AG20443 (cell line): Measurements from ENCODE around the gene RCHY1.
"Not testable (repeated sequence)": the region's sequence is repeated elsewhere in the genome, so short reads cannot be mapped to it uniquely, and the experiment has no call there.

Experiments
- DNase-seq: peaks from one replicate; pipeline ENCODE4 v3.0.0; 2012; ENCODE audit warnings: low spot score, mixed read lengths

Gene RCHY1

DNA sequence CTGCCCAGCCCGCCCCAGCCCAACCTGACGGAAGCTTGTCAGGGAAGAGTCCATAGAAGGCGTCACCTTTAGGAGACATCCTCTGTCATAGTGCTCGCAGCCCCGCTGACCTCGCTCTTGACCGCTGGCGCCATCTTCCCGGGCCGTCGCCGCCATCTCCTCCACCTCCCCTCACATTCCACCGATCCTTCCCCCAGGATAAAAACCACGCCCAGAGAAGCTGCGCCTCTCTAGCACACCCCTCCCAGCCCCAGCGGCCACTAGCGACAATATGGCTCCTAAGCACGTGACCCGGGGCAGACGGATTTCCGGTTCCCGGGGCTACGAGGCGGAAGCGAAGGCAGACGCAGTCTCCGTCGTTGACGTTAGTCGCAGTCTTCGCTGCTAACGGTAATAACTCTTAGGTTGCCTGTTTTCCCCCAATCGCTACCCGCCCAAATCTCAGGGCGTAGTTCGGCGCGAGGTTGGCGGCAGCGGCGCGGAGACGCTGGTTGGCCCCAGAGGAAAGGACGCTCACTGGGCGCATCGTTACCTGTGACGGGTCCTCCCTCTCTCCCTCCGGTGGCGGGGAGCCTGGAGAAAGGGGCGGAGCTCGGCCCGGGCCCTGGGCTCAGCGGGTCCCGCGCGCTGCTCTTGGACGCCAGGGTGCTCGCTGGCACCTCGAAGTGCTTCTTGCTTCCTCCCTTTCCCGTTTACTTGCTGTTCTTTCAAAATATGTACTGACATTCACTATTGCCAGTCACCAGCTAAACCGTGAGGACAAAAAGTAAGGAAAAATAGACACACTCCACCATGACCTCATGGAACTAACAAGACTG, at the start of gene RCHY1, which contains the start of gene THAP6:
Gene RCHY1, minus strand, starts transcription at position 273 of the 818 bp plus-strand sequence. Its CDS starts 117 bp downstream, at position 156.
Gene THAP6, plus strand, starts transcription at position 343 of the 818 bp plus-strand sequence. CDS start 980 bp downstream, outside the sequence.
- peak; percentile 95 for DNase-seq

DNA sequence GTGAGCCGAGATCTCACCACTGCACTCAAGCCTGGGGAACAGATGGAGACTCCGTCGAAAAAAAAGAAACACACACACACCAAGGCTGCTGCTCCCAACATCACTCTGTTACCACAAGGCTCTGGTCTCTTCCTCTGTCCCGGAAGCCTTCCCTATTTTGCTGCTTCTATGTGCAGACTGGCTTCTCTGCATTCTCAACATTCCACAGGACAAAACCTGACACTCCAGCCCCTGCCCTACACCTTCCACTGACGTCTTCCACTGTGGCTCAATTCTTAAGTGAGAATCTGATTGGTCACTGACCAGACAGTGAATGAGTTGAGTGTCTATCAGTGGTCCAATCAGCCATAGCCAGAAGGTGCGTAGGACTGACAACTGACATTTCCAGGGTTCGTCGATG, 47.6 kb upstream of the RCHY1 start:
- no peak for DNase-seq

DNA sequence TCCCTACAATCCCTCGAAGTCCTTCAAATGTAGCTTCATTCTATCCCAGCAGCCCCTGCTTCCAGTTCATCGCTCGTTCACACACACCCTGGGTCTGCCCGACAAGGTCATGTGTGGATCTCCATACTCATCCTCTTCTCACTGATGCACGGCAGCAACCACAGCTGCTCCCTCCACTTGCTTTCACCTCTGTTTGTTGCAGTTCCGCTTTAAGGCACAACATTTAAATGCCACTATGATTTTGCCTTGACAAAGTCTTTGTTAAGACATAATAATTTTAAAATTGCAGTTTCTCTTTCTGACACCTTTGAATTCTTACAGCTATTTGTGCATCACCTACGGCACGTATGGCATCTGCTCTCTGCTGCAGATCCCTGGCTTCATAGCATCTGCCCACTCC, 43.5 kb upstream of the RCHY1 start:
- no peak for DNase-seq

DNA sequence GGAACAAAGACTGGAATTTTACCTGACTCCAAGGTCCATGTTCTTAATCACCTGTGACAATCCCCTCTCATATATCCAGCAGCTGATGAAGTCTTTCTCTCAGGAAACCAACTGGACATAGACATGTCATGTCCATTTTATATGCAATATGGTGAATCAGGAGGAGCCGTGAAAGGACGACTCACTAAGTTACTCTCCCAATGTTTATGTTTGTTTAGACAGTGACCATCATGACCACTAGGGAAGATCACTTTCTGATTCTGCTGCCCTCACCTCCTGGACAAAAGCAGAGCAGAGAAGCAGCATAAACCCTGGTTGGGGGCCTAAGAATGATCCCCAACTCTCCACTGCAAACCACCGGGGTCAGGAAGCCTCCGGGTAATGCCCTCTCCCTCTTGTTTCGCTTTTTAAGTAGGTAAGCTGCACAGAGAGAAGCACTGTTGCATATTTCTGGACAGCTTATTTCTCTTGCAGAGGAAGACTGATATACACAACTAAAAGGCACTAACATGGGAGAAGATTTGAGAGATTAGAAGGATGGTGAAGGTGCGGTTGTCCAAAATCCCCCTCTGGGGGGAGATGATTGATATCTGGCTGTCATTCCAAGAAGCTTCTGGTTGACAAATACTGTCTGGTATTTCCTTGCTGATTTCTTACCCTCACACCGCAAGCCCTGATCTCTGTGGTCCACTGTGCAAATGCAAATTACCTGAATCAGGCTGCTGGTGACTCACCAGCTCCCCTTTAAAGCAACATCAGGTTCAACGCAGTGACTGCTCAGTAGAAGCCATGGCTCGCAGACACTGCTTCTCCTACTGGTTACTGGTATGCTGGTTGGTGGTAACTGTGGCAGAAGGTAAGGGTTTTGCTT, 41.3 kb upstream of the RCHY1 start, which contains the start of gene ODAPH:
Gene ODAPH, plus strand, starts transcription at position 773 of the 871 bp plus-strand sequence. Its CDS starts 17 bp downstream, at position 790.
- no peak for DNase-seq

DNA sequence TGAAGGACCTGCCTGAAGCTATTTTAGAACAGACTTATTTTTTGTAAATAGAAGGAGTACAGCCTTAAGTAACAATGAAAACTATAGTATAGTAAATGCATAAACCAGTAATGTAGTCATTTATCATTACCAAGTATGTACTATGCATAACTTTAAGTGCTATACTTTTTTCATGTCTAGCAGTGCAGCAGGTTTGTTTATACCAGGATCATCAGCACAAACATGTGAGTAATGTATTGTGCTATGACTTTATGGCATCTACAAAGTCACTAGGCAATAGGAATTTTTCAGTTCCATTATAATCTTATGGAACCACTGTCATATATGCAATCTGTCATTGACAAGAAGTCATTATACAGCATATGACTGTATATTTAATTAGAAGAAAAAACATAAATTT, 38.2 kb upstream of the RCHY1 start:
- DNase-seq, result no peak

DNA sequence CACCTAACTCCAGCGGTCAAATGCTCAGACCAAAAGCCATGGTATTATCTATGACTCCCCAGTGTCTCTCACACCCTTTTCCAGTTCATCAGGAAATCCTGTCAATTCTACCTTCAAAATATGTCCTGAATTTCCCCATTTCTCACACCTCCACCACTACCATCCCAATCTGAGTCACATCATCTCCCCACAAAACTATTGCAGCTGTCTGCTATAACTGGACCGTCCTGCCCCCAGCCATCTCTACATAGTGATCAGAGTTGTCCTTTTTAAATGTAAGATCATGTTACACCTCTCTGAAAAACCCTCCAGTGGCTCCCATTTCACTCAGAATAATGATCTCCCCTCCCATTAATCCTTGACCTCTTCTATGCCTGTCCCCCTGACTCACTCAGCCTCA, 34.8 kb upstream of the RCHY1 start:
- DNase-seq, result no peak

DNA sequence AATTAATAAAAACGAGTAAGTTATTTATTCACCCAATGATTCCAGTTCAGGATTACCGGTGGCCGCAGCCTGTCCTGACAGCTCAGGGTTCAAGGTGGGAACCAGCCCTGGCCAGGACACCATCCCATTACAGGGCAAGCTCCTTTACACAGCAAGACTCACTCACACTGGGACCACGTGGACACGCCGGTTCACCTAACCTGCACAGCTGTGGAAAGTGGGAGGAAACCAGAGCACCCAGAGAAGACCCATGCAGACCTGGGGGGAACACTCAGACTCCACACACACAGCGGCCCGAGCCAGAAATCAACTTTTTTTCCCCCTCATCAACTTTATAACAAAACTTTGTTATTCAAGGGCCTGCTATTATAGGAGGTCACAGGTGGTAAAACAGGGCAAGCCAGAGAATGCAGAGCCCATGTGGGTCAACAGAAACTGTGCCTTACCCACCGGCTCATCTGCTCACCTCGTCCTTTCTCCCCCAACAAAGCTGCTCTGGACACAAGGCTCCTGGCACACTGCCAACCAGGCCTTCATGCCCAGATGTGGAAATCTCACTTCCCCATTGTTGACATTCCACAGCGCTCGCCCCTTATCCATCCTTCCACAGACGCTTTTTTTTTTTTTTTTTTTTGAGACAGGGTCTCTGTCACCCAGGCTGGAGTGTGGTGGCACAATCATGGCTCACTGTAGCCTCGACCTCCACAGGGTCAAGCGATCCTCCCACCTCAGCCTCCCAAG, 33.6 kb upstream of the RCHY1 start:
- no peak for DNase-seq

DNA sequence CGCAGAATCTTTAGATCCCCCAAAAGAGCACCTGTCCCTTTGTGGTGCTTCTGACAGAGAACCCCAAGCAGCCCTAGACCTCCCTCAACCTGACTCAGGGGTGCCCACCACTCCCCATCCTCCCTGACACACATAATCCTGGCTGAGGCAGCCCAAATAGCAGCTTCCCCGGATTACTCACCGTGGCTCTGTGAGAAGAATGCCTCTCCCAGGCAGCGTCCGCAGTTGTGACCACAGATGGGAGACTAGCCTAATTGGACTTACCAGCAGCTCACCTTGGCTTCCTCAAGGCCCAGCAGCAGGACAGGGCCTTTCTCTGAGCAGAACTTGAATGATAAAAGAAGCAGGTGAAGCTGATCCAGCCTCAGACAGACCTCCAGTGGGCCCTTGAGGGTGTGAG, 31.3 kb upstream of the RCHY1 start:
- DNase-seq, result peak; percentile 69

DNA sequence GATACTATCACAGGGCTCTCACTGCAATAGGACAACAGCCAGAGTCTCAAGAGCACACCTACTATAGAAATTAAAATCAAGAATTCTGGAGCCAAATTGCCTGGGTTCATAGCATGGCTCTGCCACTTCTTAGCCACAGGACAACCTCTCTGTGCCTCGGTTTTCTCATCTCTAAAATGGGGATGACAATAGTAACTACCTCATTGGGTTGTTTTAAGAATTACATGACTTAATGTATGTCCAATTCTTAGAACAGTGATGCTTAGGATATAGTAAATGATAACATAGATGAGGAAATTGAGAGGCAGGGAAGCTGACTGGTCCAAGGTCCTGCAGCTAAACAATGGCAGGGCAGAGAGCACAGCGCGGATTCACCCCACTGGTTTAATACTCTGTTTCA, 30.7 kb upstream of the RCHY1 start:
- DNase-seq, result no peak

DNA sequence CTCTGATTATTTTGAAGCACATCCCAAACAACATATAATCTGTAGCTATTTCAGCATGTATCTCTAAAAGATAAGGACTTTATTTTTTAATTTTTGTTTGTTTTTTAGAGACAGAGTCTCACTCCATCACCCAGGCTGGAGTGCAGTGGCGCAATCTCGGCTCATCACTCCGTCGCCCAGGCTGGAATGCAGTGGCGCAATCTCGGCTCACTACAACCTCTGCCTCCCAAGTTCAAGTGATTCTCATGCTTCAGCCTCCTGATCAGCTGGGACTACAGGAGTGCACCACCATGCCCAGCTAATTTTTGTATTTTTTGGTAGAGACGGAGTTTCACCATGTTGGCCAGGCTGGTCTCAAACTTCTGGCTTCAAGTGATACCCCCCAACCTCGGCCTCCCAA, 30.0 kb upstream of the RCHY1 start:
- not testable (repeated sequence) for DNase-seq

DNA sequence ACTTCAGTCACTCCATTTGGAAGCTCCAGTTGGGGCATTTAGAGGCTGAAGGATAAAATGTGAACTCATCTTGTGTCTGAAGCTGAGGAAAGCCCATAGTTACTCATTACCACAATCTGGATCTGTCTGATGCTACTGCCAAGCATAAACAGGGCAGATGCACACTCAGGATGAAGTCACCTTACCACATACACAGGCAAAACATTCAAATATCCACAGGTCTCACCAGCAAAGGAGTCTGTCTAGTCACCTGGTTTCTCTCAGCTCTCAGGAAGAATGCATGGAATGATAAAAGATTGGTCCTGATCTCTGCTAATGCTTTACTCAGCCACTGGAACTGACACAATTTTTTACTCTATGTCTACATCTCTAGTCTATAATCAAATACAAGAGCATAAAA, 28.6 kb upstream of the RCHY1 start:
- DNase-seq, result peak; percentile 62

DNA sequence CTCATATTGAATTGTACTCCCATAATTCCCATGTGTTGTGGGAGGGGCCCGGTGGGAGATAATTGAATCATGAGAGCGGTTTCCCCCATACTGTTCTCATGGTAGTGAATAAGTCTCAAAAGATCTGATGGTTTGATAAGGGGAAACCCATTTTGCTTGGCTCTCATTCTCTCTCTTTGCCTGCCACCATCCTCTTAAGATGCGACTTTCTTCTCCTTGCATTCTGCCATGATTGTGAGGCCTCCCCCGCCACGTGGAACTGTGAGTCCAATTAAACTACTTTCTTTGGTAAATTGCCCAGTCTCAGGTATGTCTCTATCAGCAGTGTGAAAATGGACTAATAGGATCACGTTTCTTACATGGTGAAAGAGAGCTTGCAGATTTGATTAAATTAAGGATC, 23.1 kb upstream of the RCHY1 start:
- not testable (repeated sequence) for DNase-seq

DNA sequence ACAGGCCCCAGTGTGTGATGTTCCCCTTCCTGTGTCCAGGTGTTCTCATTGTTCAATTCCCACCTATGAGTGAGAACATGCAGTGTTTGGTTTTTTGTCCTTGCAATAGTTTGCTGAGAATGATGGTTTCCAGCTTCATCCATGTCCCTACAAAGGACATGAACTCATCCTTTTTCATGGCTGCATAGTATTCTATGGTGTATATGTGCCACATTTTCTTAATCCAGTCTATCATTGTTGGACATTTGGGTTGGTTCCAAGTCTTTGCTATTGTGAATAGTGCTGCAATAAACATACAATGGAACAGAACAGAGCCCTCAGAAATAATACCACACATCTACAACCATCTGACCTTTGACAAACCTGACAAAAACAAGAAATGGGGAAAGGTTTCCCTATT, 19.7 kb upstream of the RCHY1 start:
- not testable (repeated sequence) for DNase-seq

DNA sequence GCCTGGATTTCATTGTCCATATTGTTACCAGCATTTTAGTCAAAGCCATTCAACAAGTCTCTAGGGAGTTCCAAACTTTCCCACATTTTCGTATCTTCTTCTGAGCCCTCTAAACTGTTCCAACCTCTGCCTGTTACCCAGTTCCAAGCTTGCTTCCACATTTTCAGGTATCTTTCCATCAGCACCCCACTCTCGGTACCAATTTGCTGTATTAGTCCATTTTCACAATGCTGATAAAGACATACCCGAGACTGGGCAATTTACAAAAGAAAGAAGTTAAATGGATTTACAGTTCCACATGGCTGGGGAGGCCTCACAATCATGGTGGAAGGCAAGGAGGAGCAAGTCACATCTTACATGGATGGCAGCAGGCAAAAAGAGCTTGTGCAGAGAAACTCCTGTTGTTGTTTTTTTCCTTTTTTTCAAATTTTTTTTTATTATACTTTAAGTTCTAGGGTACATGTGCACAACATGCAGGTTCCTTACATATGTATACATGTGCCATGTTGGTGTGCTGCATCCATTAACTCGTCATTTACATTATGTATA, 19.2 kb upstream of the RCHY1 start:
- not testable (repeated sequence) for DNase-seq

DNA sequence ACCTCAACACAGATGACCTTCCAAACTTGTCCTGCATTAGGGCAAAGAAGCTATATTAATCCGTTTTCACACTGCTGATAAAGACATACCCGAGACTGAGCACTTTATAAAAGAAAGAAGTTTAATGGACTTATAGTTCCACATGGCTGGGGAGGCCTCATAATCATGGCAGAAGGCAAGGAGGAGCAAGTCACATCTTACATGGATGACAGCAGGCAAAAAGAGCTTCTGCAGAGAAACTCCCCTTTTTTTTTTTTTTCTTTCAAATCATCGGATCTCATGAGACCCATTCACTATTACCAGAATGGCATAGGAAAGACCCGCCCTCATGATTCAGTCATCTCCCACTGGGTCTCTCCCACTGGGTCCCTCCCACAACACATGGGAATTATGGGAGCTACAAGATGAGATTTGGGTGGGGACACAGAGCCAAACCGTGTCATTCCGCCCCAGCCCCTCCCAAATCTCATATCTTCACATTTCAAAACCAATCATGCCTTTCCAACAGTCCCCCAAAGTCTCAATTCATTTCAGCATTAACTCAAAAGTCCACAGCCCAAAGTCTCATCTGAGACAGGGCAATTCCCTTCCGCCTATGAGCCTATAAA, 17.4 kb upstream of the RCHY1 start:
- not testable (repeated sequence) for DNase-seq

DNA sequence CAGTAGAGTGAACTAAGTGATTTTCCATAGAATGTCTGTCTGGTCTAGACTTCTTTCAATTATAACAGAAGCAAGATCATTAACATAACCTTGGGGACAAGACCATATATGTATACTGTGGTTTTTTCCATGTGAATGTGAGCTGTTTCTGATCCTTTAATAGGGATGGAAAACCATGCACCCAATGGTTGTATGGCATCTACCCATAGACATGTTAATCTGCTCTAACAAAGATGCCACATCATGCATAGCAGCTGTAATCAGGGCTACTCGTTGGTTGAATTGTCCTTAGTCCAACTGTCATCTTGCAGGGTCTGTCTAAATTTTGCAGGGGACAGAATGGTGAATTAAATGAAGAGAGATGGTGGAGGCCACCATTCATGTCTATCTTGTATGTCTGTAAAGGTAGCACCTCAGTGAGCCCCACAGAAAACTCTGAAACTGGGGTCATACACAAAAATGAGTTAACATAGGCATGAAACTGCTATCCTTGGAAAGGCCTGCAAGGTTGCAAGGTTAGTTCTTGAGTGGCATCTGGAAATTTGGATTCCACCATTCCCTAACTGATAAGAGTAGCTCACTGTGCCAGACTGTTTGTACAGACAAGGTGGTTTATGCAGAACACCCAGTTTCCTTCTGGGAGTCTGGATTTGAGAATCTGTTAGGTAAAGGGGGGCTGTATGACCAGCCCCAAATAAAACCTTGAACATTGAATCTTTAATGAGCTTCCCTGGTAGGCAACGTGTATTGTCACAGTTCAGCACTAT, 16.5 kb upstream of the RCHY1 start:
- DNase-seq, result no peak

DNA sequence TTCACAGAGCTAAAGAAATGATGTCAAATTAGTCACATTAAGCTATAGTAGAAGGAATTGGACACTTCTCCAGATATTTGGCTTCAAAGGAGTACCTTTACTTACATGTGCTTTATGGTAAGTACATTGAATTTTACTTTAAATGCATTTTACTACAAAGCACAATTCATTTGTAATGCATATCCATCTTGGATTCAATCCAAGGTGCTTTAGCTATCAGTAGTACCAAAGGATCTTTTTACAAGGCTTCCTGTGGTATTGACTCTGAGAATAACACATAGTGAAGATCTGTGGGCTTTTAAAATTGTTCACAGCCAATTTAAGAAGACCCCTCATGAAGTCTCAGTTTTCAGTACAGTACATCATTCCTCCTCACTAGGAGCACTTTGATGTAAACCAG, 13.3 kb upstream of the RCHY1 start:
- no peak for DNase-seq

DNA sequence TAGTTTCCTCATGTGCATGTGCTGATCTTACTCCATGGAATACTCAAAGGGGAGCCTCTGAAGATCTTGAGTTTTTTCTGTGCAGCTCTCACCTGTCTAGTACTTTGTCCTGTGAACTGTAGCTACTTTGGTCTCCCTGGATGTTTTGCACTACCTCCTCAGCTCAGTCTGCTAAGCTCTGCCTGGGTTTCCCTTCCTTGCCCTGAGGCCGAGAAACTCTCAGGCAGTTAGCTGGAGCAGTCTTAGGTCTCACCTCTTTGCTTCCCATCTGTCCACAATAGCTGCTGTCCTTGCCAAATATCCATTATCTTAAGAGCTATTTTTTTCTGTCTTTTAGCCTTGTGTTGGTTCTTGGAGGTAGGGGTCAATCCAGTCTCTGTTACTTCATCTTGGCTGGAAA, 11.7 kb upstream of the RCHY1 start:
- DNase-seq, result no peak

DNA sequence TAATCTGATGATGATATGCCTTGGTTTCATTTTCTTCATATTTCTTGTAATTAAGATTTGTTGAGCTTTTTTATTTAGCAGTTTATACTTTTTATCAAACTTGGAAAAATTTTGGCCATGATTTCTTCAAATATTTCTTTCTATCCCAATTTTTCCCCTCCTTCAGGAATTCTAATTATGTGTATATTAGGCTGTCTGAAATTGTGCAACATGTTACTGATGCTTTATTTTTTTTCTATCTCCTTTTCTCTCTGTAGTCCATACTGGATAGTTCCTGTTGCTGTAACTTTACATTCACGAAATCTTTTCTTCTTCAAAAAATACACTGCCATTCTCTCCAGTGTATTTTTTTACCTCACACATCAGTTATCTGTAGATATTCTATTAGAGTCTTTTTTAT, 10.9 kb upstream of the RCHY1 start:
- no peak for DNase-seq

DNA sequence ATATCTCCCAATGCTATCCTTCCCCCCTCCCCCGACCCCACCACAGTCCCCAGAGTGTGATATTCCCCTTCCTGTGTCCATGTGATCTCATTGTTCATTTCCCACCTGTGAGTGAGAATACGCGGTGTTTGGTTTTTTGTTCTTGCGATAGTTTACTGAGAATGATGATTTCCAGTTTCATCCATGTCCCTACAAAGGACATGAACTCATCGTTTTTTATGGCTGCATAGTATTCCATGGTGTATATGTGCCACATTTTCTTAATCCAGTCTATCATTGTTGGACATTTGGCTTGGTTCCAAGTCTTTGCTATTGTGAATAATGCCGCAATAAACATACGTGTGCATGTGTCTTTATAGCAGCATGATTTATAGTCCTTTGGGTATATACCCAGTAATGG, 5.2 kb upstream of the RCHY1 start:
- DNase-seq, result not testable (repeated sequence)

DNA sequence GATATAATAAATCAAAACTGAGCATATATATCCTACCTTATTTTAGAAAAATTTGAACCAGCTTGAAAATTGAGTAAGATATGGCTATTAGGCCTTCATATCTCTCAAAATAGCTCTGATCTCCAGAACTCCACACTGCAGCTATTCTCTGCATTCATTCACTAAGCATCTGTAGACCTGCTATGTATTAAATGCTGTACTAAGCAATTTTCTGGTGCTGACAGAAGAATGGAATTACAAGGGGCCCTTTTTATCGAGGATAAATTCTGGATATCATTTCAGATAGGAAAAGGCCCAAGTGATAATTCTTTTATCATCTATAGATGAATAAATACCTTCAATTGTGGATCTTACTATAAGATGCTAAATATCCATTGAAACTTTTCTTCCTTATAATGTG, 1.9 kb upstream of the RCHY1 start:
- DNase-seq, result no peak
